Parathyroid adenoma (tissue), 2 donors: ENCODE data around the gene GPR183.

Source experiments
- H2AFZ ChIP-seq: fragments of 300-600 bp; sonication (generic); one replicate; pipeline ENCODE4 v1.7.0; 2017; ENCODE audit warnings: antibody characterized with exemption, mild to moderate bottlenecking
- H3K27ac ChIP-seq: fragments of 300-600 bp; sonication (generic); one replicate; pipeline ENCODE4 v1.7.0; 2017
- H3K27me3 ChIP-seq: fragments of 300-600 bp; sonication (generic); one replicate; pipeline ENCODE4 v1.7.0; 2017; ENCODE audit warnings: low read length; ENCODE audit not compliant: control insufficient read depth, insufficient read depth
- H3K36me3 ChIP-seq: fragments of 300-600 bp; sonication (generic); one replicate; pipeline ENCODE4 v1.7.0; 2017; ENCODE audit warnings: low read length; ENCODE audit not compliant: control insufficient read depth, insufficient read depth
- H3K4me1 ChIP-seq: fragments of 300-600 bp; sonication (generic); one replicate; pipeline ENCODE4 v1.7.0; 2017; ENCODE audit warnings: control low read depth
- H3K4me2 ChIP-seq: fragments of 300-600 bp; sonication (generic); one replicate; pipeline ENCODE4 v1.7.0; 2017; ENCODE audit warnings: low read length
- H3K4me3 ChIP-seq: fragments of 300-600 bp; sonication (generic); one replicate; pipeline ENCODE4 v1.7.0; 2017; ENCODE audit warnings: low read depth, low read length
- H3K79me2 ChIP-seq: fragments of 300-600 bp; sonication (generic); one replicate; pipeline ENCODE4 v1.7.0; 2017; ENCODE audit warnings: control low read depth
- H3K9ac ChIP-seq: fragments of 300-600 bp; sonication (generic); one replicate; pipeline ENCODE4 v1.7.0; 2017; ENCODE audit warnings: mild to moderate bottlenecking
- H3K9me3 ChIP-seq: fragments of 300-600 bp; sonication (generic); one replicate; pipeline ENCODE4 v1.7.0; 2017; ENCODE audit warnings: low read length; ENCODE audit not compliant: control insufficient read depth
- TF ChIP-seq, protein P1 (sequence below): fragments of 300-600 bp; sonication (generic); IDR thresholded peaks from one replicate; pipeline ENCODE4 v1.7.0; 2017; ENCODE audit warnings: antibody characterized with exemption, mild to moderate bottlenecking
- donor health status: primary hyperparathyroidism.

The GPR183 gene

DNA sequence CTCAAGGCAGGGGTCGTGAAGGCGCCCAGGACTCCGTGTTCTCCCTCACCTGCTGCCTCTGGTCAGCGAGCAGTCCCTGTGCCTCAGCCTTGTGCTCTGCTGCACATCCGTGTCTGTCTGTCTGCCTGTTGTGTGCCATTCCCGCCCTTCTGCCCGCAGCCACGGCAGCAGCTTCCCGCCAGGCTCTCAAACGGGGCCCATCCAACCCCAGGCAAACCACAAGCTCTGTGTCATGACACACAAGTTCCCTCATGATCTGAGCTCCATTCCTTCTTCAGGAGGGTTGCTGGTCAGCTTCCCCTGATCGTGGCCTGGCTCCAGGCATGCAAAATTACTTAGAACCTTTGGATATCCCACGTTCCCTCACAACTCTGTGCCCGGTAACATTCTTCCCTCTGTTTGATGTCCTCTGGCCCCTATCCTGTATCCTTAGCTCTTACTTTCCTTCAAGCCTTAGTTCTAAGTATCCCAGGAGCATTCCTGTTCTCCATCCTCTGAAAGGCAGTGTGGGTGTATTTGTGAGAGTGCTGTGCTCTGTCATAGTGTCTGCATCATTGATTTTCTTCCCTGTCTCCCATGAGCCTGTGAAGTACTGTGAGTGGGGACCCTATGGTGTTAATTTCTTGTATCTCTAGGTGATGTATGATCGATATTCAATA is 3.2 kb downstream of the GPR183 start:
- Histone ChIP-seq H3K4me1 (no peaks in the 10 kb centered on the region), H3K9me3 (no peaks in the 10 kb centered on the region), H3K27ac (no peak overlapping the region), H3K79me2 (no peaks in the 10 kb centered on the region), H3K36me3 (no peaks in the 10 kb centered on the region), H3K27me3 (no peaks in the 10 kb centered on the region), H3K9ac (no peak overlapping the region), H3K4me2 (no peak overlapping the region), H2AFZ (no peak overlapping the region), H3K4me3 (no peak overlapping the region)
- TF ChIP-seq, protein P1, sequence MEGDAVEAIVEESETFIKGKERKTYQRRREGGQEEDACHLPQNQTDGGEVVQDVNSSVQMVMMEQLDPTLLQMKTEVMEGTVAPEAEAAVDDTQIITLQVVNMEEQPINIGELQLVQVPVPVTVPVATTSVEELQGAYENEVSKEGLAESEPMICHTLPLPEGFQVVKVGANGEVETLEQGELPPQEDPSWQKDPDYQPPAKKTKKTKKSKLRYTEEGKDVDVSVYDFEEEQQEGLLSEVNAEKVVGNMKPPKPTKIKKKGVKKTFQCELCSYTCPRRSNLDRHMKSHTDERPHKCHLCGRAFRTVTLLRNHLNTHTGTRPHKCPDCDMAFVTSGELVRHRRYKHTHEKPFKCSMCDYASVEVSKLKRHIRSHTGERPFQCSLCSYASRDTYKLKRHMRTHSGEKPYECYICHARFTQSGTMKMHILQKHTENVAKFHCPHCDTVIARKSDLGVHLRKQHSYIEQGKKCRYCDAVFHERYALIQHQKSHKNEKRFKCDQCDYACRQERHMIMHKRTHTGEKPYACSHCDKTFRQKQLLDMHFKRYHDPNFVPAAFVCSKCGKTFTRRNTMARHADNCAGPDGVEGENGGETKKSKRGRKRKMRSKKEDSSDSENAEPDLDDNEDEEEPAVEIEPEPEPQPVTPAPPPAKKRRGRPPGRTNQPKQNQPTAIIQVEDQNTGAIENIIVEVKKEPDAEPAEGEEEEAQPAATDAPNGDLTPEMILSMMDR: no peak

DNA sequence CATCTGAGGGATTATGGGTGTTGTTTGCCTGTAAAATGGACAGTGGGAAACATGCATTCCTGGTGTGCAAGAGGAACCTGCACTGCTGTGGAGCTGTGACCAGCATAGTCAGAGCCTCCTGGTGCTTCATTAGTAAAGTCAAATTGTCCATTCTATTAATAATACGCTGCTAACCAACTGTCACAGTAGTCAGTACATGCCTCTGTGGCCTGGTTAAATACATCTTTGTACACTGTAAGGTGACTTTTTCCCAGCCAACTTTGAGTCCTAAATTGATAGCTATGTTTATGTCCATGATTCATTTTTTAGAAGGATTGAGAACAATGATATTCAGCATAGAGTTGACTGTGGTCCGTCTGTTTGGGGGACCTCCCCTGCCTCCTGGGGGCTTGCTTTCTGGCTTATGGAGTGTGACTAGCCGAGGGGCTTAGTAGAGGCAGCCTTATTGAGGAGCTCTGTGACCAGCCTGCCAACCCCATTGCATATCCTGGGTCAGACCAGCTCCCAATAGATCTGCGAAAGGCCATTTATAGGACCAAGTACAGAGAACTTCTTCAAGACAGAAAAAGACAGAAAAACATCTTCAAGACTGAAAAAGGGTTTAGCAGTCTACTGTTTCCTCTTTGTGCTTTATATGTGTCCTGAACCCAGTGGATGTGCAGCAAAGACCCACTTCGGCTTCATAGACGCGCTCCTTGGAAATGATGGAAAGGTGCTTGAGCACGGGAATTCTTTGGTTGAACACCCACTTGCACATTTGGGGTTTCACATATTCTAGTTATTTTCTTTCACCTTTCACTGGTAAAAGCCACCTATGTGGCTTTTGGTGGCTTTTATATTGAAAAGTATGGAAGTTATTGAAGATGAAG is 4.3 kb downstream of the GPR183 start:
- Histone ChIP-seq H2AFZ (no peak overlapping the region), H3K4me3 (no peak overlapping the region), H3K9ac (no peak overlapping the region), H3K4me1 (no peaks in the 10 kb centered on the region), H3K27me3 (no peaks in the 10 kb centered on the region), H3K36me3 (no peaks in the 10 kb centered on the region), H3K79me2 (no peaks in the 10 kb centered on the region), H3K4me2 (no peak overlapping the region), H3K27ac (no peak overlapping the region), H3K9me3 (no peaks in the 10 kb centered on the region)
- TF ChIP-seq, protein P1: no peak

DNA sequence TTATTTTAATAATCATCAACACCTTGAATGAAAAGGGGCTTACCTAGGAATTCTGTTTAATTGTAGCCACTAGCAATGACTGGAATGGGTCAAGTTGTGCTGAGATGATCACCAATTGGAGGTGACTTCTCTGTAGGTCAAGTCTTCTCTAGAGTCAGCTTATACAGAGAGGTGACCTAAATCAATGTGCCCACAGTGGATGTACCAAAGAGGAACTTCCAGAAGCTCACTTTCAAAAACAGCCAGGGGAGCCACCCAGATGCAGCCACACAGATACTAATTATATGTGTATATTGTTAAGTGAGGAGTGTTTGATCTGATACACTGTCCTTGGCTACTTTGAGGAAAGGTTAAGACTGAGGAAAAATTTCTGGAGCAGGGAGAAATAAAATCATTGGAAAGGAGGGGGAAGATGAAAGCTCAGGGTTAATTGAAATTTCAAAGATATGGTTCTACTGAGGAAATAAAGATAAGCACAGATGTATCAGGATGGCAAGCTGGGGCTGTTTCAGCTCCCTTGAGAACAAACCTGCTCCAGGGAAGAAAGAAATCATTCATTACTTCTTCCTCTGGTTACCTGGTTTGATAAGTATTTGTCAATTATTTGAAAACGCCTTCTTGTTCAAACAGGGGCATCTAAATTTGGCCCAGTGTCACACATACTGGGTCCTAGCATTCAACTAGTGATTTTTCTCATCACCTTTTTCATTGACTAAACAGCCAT is 5.1 kb downstream of the GPR183 start:
- TF ChIP-seq, protein P1: no peak
- Histone ChIP-seq H2AFZ (no peak overlapping the region), H3K27me3 (no peaks in the 10 kb centered on the region), H3K9ac (no peak overlapping the region), H3K27ac (no peak overlapping the region), H3K79me2 (no peaks in the 10 kb centered on the region), H3K4me3 (no peak overlapping the region), H3K36me3 (no peaks in the 10 kb centered on the region), H3K9me3 (no peaks in the 10 kb centered on the region), H3K4me2 (no peak overlapping the region), H3K4me1 (no peaks in the 10 kb centered on the region)

DNA sequence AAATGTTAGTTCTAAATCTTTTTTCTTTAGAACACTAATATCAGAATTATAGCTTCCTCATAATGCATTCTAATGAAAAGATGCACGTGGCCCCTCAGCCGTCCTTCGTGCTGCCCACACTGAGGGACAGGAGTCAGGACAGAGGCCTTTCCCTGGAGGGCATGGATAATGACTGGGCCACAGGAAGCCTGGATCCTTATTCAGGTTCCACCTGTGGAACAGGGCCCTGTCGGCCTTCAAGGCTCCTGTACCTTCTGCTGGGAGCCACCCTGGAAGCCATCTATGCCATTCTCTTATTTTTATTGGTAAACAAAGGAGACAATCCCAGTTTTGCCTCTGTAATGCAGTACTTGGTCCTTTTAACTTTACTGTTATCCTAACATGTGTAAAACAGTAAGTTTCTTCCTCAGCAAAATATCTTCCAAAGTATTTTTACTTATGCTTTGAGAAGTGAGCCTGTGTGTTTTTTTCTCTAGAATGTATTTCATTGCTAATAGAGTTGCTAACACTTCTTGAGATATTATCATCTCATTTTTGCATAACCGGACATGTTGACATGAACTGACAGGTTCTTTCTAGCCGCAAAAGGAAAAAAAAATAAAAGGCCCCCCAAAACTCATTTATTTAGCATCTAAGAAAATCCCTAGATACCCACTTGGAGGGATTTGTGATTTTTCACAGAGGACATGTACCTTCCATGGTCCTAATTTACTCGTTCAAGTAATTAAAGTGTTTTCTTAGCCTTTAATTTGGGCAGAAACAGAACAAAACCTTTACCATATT is 6.0 kb downstream of the GPR183 start:
- H3K27ac ChIP-seq: no peak overlapping the region
- H3K4me3 ChIP-seq: no peak overlapping the region
- H3K27me3 ChIP-seq: no peaks in the 10 kb centered on the region
- H3K4me1 ChIP-seq: no peaks in the 10 kb centered on the region
- no peaks in the 10 kb centered on the region for H3K79me2 ChIP-seq
- TF ChIP-seq, protein P1: no peak
- no peaks in the 10 kb centered on the region for H3K9me3 ChIP-seq
- no peak overlapping the region for H3K4me2 ChIP-seq
- H3K36me3 ChIP-seq: no peaks in the 10 kb centered on the region
- H2AFZ ChIP-seq: no peak overlapping the region
- no peak overlapping the region for H3K9ac ChIP-seq
